GM12801 (cell line): ENCODE results near the gene UBE2M.

Experiments used
- TF ChIP-seq, protein P1 (sequence below): IDR thresholded peaks from one replicate; pipeline ENCODE4 v1.5.1; 2011; ENCODE audit warnings: control low read depth; ENCODE audit not compliant: insufficient read length; ENCODE audit errors: extremely low read depth

UBE2M gene

DNA sequence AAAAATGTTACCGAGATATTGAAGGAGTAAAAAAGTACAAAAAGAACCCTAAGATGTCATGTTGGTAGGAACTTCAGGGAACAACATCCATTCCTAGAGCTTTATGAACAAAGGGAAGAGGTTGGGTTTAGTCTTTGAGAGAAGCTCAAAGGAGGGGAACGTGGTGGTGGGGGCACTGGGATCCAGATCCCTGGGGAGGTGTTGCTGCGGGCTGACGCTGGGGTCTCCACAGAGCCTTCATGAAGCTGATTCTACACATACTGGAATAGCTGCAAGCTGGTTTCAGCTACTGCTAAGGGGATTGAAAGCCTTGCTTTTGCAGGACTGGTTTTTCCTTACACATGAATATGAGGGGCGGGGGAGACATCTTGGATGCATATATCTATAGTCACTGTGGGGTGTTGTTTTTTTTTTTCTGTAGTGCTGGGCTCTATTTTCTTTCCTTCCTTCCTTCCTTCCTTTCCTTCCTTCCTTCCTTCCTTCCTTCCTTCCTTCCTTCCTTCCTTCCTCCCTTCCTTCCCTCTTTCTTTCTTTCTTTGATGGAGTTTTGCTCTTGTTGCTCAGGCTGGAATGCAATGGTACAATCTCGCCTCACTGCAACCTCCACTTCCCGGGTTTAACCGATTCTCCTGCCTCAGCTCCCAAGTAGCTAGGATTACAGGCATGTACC lies 21.2 kb upstream of the UBE2M start:
- TF ChIP-seq, protein P1, sequence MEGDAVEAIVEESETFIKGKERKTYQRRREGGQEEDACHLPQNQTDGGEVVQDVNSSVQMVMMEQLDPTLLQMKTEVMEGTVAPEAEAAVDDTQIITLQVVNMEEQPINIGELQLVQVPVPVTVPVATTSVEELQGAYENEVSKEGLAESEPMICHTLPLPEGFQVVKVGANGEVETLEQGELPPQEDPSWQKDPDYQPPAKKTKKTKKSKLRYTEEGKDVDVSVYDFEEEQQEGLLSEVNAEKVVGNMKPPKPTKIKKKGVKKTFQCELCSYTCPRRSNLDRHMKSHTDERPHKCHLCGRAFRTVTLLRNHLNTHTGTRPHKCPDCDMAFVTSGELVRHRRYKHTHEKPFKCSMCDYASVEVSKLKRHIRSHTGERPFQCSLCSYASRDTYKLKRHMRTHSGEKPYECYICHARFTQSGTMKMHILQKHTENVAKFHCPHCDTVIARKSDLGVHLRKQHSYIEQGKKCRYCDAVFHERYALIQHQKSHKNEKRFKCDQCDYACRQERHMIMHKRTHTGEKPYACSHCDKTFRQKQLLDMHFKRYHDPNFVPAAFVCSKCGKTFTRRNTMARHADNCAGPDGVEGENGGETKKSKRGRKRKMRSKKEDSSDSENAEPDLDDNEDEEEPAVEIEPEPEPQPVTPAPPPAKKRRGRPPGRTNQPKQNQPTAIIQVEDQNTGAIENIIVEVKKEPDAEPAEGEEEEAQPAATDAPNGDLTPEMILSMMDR: no peak

- TF ChIP-seq, protein P1: no peak
Observed at GRCh38 chr19:58578012-58578925, 19.9 kb upstream of the UBE2M start.

DNA sequence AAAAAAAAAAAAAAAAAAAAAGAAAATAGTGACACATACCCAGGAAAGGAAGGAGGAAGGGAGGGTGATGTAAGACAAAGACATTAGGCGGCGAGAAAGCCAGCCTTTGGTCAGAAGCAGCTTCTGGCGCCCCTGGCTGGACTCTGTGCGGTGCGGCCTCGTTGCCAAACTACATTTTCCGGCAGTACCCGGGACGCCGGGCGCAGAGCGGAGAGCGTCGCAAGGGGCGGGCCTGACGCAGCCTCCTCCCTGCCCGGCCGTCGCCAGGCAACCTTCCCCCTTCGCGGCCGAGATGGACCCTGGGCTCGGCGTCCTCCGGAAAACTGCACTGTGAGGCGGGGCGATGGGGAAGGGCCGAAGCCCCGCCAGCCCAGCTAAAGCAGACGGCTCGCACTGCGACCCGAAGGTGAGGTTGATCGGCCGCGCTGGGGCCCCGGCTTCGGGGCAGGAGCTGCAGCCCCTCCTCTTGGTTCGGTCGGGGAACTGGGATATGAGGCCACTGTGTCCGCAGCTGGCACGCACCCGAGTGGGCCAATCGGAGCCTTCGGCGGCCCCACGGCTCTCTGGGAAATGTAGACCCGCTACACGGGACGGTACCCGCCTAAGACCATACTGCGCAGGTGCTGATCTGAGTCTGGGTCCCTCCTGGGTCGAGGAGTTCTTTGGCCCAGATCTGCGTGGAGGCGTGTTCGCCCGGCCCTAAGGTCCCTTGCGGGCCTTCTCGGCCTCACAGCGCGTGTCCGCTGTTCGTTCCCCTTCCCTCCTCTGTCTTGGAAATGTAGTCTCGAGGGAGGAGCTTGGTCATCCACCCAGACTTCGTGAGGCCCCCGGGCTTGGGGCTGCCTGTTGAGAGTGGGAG lies 17.0 kb upstream of the UBE2M start:
- TF ChIP-seq, protein P1: no peak

DNA sequence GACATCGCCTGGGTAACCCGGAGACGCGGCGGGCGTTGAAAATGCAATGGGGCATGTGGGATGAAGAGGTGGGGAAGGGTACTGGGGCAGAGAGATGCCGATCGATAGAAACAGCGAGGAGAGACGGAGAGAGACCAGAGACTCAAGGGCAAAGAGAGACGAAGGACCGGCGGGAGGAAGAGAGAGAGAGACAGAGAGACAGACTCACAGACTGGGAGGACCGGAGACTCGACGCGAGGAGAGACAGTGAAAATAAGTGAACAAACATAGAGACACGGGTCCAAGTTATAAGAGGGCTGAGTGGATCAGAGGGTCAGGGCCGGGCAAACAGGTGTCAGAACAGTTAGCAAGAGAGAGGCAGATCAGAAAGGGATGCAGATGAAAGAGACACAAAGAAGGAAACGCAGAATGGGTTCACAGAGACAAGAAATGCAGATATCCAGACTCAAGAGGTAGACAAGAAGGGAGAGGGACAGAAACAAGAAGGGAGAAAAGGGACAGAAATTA lies 15.3 kb upstream of the UBE2M start:
- TF ChIP-seq, protein P1: no peak

GRCh38 chr19:58572818-58573657 lies 14.6 kb upstream of the UBE2M start, which contains the start of gene MZF1:
TSS of gene MZF1 (minus strand) at chr19:58573335. CDS start at chr19:58571389, 1,946 bp downstream.
- TF ChIP-seq, protein P1: no peak

- TF ChIP-seq, protein P1: no peak
Observed at GRCh38 chr19:58572026-58572817, 13.8 kb upstream of the UBE2M start.
